Activated naive CD4-positive, alpha-beta T cell treated with anti-CD3 and anti-CD28 coated beads, Interleukin-2, amount 50 U/mL, for 24 hours (primary cell): Measurements from ENCODE around the gene NFATC1.

Experiments
- H3K27ac Mint-ChIP-seq: one replicate; pipeline ENCODE4 v1.8.0; 2021; ENCODE audit warnings: mild to moderate bottlenecking, mixed read lengths
- H3K27me3 Mint-ChIP-seq: one replicate; pipeline ENCODE4 v1.8.0; 2021; ENCODE audit warnings: mixed read lengths
- H3K36me3 Mint-ChIP-seq: one replicate; pipeline ENCODE4 v1.8.0; 2021; ENCODE audit warnings: mixed read lengths
- H3K4me1 Mint-ChIP-seq: one replicate; pipeline ENCODE4 v1.8.0; 2021; ENCODE audit warnings: mixed read lengths
- H3K4me3 Mint-ChIP-seq: one replicate; pipeline ENCODE4 v1.8.0; 2021; ENCODE audit warnings: mild to moderate bottlenecking, mixed read lengths
- H3K9me3 Mint-ChIP-seq: one replicate; pipeline ENCODE4 v1.8.0; 2021; ENCODE audit warnings: mixed read lengths

The NFATC1 gene

GRCh38 chr18:79445696-79446561, 50.2 kb downstream of the NFATC1 start:
- Mint-ChIP-seq H3K36me3 (no peaks in the 10 kb centered on the region), H3K27ac (peak overlapping the region; percentile 23), H3K4me3 (no peak overlapping the region), H3K9me3 (no peaks in the 10 kb centered on the region), H3K27me3 (no peaks in the 10 kb centered on the region), H3K4me1 (peaks cover 12% of the 10 kb centered on the region)

DNA sequence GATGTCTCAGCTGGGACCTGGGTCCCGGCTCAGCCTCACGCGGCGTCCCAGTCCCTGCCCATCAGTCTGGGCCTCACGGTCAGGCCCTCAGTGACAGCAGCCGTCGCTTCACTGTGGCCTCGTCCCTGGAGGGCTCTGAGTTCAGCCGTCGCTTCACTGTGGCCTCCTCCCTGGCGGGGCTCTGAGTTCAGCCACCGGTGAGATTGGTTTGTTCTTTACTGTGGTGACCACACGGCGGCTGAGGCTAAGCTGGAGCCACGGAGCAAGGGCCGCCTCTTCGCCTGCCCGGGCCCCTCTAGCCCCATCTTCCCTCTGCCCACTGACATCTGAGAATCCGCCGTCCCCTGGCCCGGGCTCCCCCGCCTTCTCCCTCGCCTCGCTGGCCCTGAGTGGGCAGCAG, 51.2 kb downstream of the NFATC1 start:
- Mint-ChIP-seq H3K9me3 (no peaks in the 10 kb centered on the region), H3K27me3 (no peaks in the 10 kb centered on the region), H3K27ac (no peak overlapping the region), H3K4me1 (peaks cover 12% of the 10 kb centered on the region), H3K4me3 (no peak overlapping the region), H3K36me3 (peaks cover 1% of the 10 kb centered on the region)

DNA sequence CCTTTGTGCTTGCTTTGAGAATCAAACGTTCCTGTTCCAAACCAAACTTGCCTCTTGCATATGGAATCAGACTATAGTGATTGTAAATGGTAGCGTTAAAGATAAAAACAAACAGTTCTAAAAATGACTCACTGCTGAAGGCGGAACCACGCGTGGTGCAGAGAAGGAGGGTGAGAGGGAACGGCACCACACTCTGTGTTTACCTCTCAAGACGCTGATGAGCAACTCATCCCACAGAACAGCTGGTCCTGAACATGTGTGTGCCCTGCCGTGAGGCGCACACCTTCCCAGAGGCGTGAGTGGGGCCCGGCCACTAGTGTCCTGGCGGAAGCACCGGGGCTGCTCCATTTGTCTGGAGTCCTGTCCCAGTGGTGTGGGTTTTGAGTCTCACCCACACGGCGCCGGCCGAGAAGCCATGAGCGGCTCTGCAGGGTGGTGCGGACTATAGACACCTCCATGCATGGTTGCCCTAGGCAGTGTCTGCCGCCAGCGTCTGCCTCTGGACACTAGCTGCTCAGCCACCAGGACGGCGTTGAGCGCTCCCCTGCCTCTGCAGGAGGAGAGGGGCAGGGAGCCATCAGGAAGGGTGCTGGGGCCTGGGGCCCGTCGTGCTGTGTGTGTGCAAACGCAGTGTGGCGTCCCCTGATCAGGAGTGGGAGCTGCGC, 52.1 kb downstream of the NFATC1 start:
- no peaks in the 10 kb centered on the region for H3K9me3 Mint-ChIP-seq
- no peak overlapping the region for H3K4me3 Mint-ChIP-seq
- no peak overlapping the region for H3K27ac Mint-ChIP-seq
- H3K27me3 Mint-ChIP-seq = no peaks in the 10 kb centered on the region
- peaks cover 12% of the 10 kb centered on the region for H3K4me1 Mint-ChIP-seq
- H3K36me3 Mint-ChIP-seq = peaks cover 1% of the 10 kb centered on the region

DNA sequence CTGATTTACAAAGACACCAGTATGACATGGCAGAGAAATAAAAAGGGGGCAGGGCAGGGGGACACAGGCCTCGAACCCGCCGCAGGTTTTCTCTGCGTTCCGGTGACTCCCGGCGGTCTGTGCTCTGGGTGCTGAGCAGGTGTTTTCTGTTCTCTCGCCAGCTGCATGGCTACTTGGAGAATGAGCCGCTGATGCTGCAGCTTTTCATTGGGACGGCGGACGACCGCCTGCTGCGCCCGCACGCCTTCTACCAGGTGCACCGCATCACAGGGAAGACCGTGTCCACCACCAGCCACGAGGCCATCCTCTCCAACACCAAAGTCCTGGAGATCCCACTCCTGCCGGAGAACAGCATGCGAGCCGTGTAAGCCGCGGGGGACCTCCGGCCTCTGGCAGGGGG, 52.9 kb downstream of the NFATC1 start:
- Mint-ChIP-seq H3K9me3 (no peaks in the 10 kb centered on the region), H3K36me3 (peaks cover 1% of the 10 kb centered on the region), H3K27me3 (no peaks in the 10 kb centered on the region), H3K27ac (no peak overlapping the region), H3K4me1 (peaks cover 12% of the 10 kb centered on the region), H3K4me3 (no peak overlapping the region)

DNA sequence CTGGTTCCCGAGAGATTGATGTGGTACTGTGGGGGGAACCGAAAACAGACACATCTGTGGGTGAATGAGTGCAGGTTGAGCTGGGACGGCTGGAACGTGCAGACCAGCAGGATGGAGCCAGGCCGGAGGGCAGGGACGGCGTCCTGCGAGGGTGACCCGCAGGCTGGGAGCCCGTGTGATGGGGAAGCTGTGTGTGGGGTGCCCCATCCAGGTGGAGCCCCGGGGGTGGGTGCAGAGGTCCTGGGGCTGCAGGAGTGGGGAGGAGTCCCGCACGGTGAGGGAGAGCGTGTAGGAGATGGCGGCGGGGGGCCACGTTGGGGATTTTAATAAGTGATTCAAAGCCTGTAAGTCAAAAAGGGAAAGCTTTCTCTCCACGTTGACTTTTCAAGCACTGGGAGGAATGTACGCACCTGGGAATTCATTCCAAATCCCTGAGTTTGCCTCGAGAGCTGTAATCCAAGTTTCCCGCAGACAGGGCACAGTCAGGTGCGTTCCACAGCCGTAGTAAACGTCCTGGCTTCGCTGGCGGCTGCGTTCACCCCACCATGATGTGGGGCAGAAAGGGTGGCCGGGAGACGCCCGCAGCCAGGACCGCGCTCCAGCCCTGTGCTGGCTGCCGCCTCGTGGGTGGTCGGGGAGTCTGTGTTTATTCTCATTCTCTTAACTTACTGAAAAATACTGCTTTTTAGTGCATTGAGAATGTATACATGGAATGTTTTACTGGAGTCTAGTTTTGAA, 54.0 kb downstream of the NFATC1 start:
- H3K27ac Mint-ChIP-seq = no peak overlapping the region
- no peak overlapping the region for H3K4me3 Mint-ChIP-seq
- no peaks in the 10 kb centered on the region for H3K9me3 Mint-ChIP-seq
- H3K4me1 Mint-ChIP-seq = peaks cover 12% of the 10 kb centered on the region
- peaks cover 1% of the 10 kb centered on the region for H3K36me3 Mint-ChIP-seq
- H3K27me3 Mint-ChIP-seq = no peaks in the 10 kb centered on the region

- H3K27me3 Mint-ChIP-seq = no peaks in the 10 kb centered on the region
- no peak overlapping the region for H3K4me3 Mint-ChIP-seq
- no peaks in the 10 kb centered on the region for H3K9me3 Mint-ChIP-seq
- peaks cover 6% of the 10 kb centered on the region for H3K4me1 Mint-ChIP-seq
- H3K36me3 Mint-ChIP-seq = peaks cover 1% of the 10 kb centered on the region
- H3K27ac Mint-ChIP-seq = no peak overlapping the region
Observed at GRCh38 chr18:79450289-79451080, 54.8 kb downstream of the NFATC1 start.

- Mint-ChIP-seq H3K27me3 (no peaks in the 10 kb centered on the region), H3K27ac (peak overlapping the region; percentile 46), H3K4me3 (no peak overlapping the region), H3K9me3 (no peaks in the 10 kb centered on the region), H3K4me1 (peaks cover 6% of the 10 kb centered on the region), H3K36me3 (peaks cover 1% of the 10 kb centered on the region)
Observed at GRCh38 chr18:79451237-79452125, 55.8 kb downstream of the NFATC1 start.

DNA sequence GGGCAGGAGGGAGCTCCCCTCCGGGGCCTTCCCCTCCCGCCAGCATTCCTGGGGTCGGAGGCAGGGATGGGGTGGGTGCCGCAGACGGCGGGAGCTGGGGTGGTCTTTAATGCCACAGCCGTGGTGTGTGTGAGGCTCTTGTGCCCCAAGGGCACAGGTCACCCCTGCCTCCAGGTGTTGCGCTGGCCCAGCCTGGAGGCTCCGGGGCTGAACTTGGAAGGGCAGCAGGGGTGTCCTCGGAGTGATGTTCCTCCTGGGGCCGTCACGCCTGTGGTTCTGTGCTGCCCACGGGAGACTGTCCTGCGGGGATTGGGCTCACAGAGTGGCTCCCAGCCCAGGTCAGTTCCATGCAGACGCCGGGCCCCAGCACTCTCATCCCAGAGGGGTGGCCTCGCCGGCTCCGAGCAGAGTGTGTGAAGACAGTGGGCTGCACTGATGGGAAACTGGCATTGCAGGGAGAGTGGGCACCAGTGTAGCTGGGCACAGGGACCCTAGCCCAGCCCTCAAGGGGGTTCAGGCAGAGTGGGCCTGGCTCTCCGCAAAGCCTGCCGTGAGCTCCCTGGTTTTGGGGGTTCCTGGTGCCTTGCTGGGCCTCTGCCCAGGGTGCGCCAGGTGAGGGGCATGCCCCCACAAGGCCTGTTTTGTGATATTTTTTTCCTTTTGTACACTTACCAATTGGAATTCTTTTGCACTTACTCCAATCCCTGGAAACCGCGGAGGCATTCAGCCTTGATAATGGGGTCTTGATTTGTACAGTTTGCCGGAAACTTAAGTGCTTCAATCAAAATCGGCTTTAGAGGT, 56.7 kb downstream of the NFATC1 start:
- Mint-ChIP-seq H3K9me3 (no peaks in the 10 kb centered on the region), H3K27ac (no peak overlapping the region), H3K27me3 (no peaks in the 10 kb centered on the region), H3K4me1 (peaks cover 4% of the 10 kb centered on the region), H3K4me3 (no peak overlapping the region), H3K36me3 (peaks cover 1% of the 10 kb centered on the region)

- no peak overlapping the region for H3K4me3 Mint-ChIP-seq
- H3K27ac Mint-ChIP-seq = no peak overlapping the region
Observed at GRCh38 chr18:79452991-79453645, 57.4 kb downstream of the NFATC1 start.

DNA sequence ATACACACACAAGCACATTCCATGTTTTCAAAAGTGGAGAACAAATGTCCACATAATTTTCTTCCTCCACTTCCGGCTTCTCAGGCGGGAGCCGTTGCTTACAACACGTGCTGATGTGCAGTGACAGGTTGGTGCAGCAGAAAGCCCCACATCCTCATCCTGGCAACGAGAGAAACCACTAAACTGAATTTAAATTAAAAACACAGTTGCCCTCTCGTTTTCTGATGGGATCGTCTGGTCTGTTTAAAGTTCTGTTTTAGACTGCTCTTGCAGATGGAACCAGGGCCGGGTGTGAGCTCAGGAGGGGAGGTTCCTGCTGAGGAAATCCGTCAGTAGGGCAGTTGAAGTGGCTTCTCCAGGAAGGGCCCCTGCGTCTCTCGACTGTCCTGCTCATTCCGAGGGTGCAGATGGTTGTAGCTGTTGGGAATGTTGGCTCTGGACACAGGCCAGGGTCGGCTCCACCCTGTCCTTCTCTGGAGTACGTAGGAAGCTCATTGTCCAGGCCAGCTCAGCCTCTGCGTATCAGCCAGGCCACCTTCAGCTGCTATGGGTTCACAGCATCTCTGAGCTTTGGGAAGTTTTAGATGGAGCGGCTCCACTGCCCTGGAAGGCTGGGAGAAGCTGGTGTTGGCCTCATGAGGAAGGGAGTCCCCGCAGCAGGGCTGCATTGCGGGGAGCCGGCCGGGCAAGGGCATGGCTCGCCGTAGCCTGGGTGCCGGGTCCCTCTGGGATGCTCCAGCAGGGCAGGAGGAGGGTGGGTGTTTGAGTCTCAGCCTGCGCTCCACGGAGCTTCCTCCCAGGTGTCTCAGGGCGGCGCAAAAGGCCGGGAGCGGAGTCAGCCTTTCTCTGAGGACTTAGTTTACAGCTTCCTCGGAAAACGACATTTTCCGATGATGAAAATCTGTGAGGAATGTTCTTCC, 58.3 kb downstream of the NFATC1 start:
- Mint-ChIP-seq H3K36me3 (peaks cover 1% of the 10 kb centered on the region), H3K9me3 (no peaks in the 10 kb centered on the region), H3K27me3 (no peaks in the 10 kb centered on the region), H3K27ac (no peak overlapping the region), H3K4me1 (no peaks in the 10 kb centered on the region), H3K4me3 (no peak overlapping the region)

More at GRCh38 chr18:79452991-79453645, 57.4 kb downstream of the NFATC1 start:
- H3K9me3 Mint-ChIP-seq = no peaks in the 10 kb centered on the region
- H3K4me1 Mint-ChIP-seq = no peaks in the 10 kb centered on the region
- H3K36me3 Mint-ChIP-seq = peaks cover 1% of the 10 kb centered on the region
- no peaks in the 10 kb centered on the region for H3K27me3 Mint-ChIP-seq

GRCh38 chr18:79455261-79455660, 59.5 kb downstream of the NFATC1 start:
- peaks cover 1% of the 10 kb centered on the region for H3K36me3 Mint-ChIP-seq
- H3K4me1 Mint-ChIP-seq = peaks cover 7% of the 10 kb centered on the region
- no peaks in the 10 kb centered on the region for H3K9me3 Mint-ChIP-seq
- H3K4me3 Mint-ChIP-seq = no peak overlapping the region
- no peaks in the 10 kb centered on the region for H3K27me3 Mint-ChIP-seq
- no peak overlapping the region for H3K27ac Mint-ChIP-seq

GRCh38 chr18:79456105-79456980, 60.6 kb downstream of the NFATC1 start:
- Mint-ChIP-seq H3K4me1 (peaks cover 7% of the 10 kb centered on the region), H3K36me3 (no peaks in the 10 kb centered on the region), H3K9me3 (no peaks in the 10 kb centered on the region), H3K27ac (no peak overlapping the region), H3K4me3 (no peak overlapping the region), H3K27me3 (no peaks in the 10 kb centered on the region)
